Calu3 (cell line): Measurements from ENCODE around the gene HECTD2. TPM values are rescaled to one million over a fixed set of nuclear protein-coding genes. Genes with fewer than 3 reads are reported as not detected.
"Not testable (repeated sequence)": the region's sequence is repeated elsewhere in the genome, so short reads cannot be mapped to it uniquely, and the experiment has no call there.

Experiments used
- BruUV-seq: library from RNA; stranded (reverse); fragments of 400-500 nt; replicated peaks from 2 replicates; lab custom pipeline; 2021; lab: Mats Ljungman, UMichigan
- CTCF ChIA-PET: fragments of 300-600 bp; sonication (Branson Sonifier 250); formaldehyde crosslinking; loops from one replicate; lab custom pipeline; 2022; ENCODE audit warnings: antibody characterized with exemption; lab: Charles Lee
- DNase-seq: peaks from one replicate; pipeline ENCODE4 v3.0.0; 2022
- H3K27ac Mint-ChIP-seq: one replicate; pipeline ENCODE4 v1.8.0; 2022; ENCODE audit warnings: mixed read lengths; ENCODE audit not compliant: unreplicated experiment
- H3K27me3 Mint-ChIP-seq: one replicate; pipeline ENCODE4 v1.8.0; 2022; ENCODE audit warnings: mixed read lengths; ENCODE audit not compliant: unreplicated experiment
- H3K36me3 Mint-ChIP-seq: one replicate; pipeline ENCODE4 v1.8.0; 2022; ENCODE audit warnings: mild to moderate bottlenecking, moderate library complexity, mixed read lengths; ENCODE audit not compliant: insufficient read depth, unreplicated experiment
- H3K4me1 Mint-ChIP-seq: one replicate; pipeline ENCODE4 v1.8.0; 2022; ENCODE audit warnings: mild to moderate bottlenecking, low read depth, mixed read lengths; ENCODE audit not compliant: unreplicated experiment
- H3K4me3 Mint-ChIP-seq: one replicate; pipeline ENCODE4 v1.8.0; 2022; ENCODE audit warnings: mild to moderate bottlenecking, low read depth, moderate library complexity, mixed read lengths; ENCODE audit not compliant: unreplicated experiment
- H3K9me3 Mint-ChIP-seq: one replicate; pipeline ENCODE4 v1.8.0; 2022; ENCODE audit warnings: low read depth, mixed read lengths; ENCODE audit not compliant: unreplicated experiment
- CTCF ChIP-seq: fragments of 200-600 bp; IDR thresholded peaks from one replicate; pipeline ENCODE4 v1.8.0; 2022; ENCODE audit warnings: antibody characterized with exemption; ENCODE audit not compliant: unreplicated experiment
- intact Hi-C: fragments of 100-400 bp; cut with micrococcal nuclease; formaldehyde crosslinking; loops from one replicate; pipeline ENCODE4 v1.10.0; 2022; ENCODE audit not compliant: unreplicated experiment
- total RNA-seq: library from RNA; stranded (reverse); gene quantifications from 2 replicates; pipeline ENCODE4 v1.2.3, GENCODE V29; 2022

The HECTD2 gene
- total RNA-seq, 1 experiment from 2014 or later: 2.7 TPM

- DNase-seq: no peak
- H3K27ac Mint-ChIP-seq: no peak overlapping the region
- peaks cover 7% of the 10 kb centered on the region for H3K9me3 Mint-ChIP-seq
- CTCF ChIA-PET: no interaction called here
- TF ChIP-seq CTCF: no peak
- H3K4me3 Mint-ChIP-seq: no peak overlapping the region
- no TSS peak for BruUV-seq
- no peaks in the 10 kb centered on the region for H3K36me3 Mint-ChIP-seq
- no peaks in the 10 kb centered on the region for H3K27me3 Mint-ChIP-seq
- H3K4me1 Mint-ChIP-seq: no peaks in the 10 kb centered on the region
- intact Hi-C loops: no loop called here
These were observed 43.4 kb downstream of the HECTD2 start for GRCh38 chr10:91453535-91453934.

- H3K27me3 Mint-ChIP-seq, H3K36me3 Mint-ChIP-seq, intact Hi-C loops, DNase-seq, H3K27ac Mint-ChIP-seq, BruUV-seq, H3K4me3 Mint-ChIP-seq, H3K9me3 Mint-ChIP-seq, CTCF ChIA-PET, H3K4me1 Mint-ChIP-seq: not testable (repeated sequence)
These were observed 45.0 kb downstream of the HECTD2 start for GRCh38 chr10:91455135-91455534.

- no TSS peak for BruUV-seq
- Mint-ChIP-seq H3K36me3 (no peaks in the 10 kb centered on the region), H3K9me3 (no peaks in the 10 kb centered on the region), H3K4me1 (no peaks in the 10 kb centered on the region), H3K27me3 (no peaks in the 10 kb centered on the region), H3K4me3 (no peak overlapping the region), H3K27ac (no peak overlapping the region)
- no peak for TF ChIP-seq CTCF
- CTCF ChIA-PET: no interaction called here
- DNase-seq: no peak
- intact Hi-C loops: no loop called here
These were observed 50.5 kb downstream of the HECTD2 start for GRCh38 chr10:91460681-91461080.

- no TSS peak for BruUV-seq
- H3K27ac Mint-ChIP-seq: no peak overlapping the region
- TF ChIP-seq CTCF: no peak
- no peaks in the 10 kb centered on the region for H3K9me3 Mint-ChIP-seq
- CTCF ChIA-PET: no interaction called here
- no peak overlapping the region for H3K4me3 Mint-ChIP-seq
- no peaks in the 10 kb centered on the region for H3K4me1 Mint-ChIP-seq
- no peak for DNase-seq
- intact Hi-C loops: no loop called here
- no peaks in the 10 kb centered on the region for H3K36me3 Mint-ChIP-seq
- H3K27me3 Mint-ChIP-seq: no peaks in the 10 kb centered on the region
These were observed 52.3 kb downstream of the HECTD2 start for GRCh38 chr10:91462423-91462822.

GRCh38 chr10:91464500-91464899, 54.4 kb downstream of the HECTD2 start:
- BruUV-seq: no TSS peak
- H3K27me3 Mint-ChIP-seq: no peaks in the 10 kb centered on the region
- no peaks in the 10 kb centered on the region for H3K9me3 Mint-ChIP-seq
- H3K27ac Mint-ChIP-seq: no peak overlapping the region
- CTCF ChIA-PET: no interaction called here
- TF ChIP-seq CTCF: no peak
- intact Hi-C loops: no loop called here
- DNase-seq: no peak
- no peaks in the 10 kb centered on the region for H3K4me1 Mint-ChIP-seq
- H3K4me3 Mint-ChIP-seq: no peak overlapping the region
- H3K36me3 Mint-ChIP-seq: no peaks in the 10 kb centered on the region
